ENCODE results near the gene DHODH.
"Not testable (repeated sequence)": the region's sequence is repeated elsewhere in the genome, so short reads cannot be mapped to it uniquely, and the experiment has no call there.

The DHODH gene

GRCh38 chr16:71974068-71974818 lies 34.3 kb upstream of the DHODH start:
- H3K36me3 ChIP-seq (ENCODE audit: control insufficient read depth in 1 of 2, insufficient read depth in 2 of 2, low read length in 2 of 2) = no peaks in the 10 kb centered on the region
- H3K27ac ChIP-seq (ENCODE audit: low read depth, low read length) = no peak overlapping the region
- H3K9me3 ChIP-seq (ENCODE audit: control insufficient read depth in 1 of 2, low read length in 2 of 2) = no peaks in the 10 kb centered on the region
- no peak overlapping the region for H3K4me3 ChIP-seq (ENCODE audit: low read depth in 1 of 2, low read length in 2 of 2)
- no peak overlapping the region for H3K9ac ChIP-seq (ENCODE audit: low read depth in 1 of 2, low read length in 2 of 2)
- H3K4me1 ChIP-seq (ENCODE audit: control insufficient read depth in 1 of 2, insufficient read depth in 2 of 2, low read length in 2 of 2) = no peaks in the 10 kb centered on the region
- no peaks in the 10 kb centered on the region for H3K27me3 ChIP-seq (ENCODE audit: control insufficient read depth in 1 of 2, insufficient read depth in 2 of 2, low read length in 2 of 2)

GRCh38 chr16:71985262-71985974 lies 23.1 kb upstream of the DHODH start:
- H3K27ac ChIP-seq (ENCODE audit: low read depth, low read length) = no peak overlapping the region
- H3K27me3 ChIP-seq (ENCODE audit: control insufficient read depth in 1 of 2, insufficient read depth in 2 of 2, low read length in 2 of 2) = no peaks in the 10 kb centered on the region

DNA sequence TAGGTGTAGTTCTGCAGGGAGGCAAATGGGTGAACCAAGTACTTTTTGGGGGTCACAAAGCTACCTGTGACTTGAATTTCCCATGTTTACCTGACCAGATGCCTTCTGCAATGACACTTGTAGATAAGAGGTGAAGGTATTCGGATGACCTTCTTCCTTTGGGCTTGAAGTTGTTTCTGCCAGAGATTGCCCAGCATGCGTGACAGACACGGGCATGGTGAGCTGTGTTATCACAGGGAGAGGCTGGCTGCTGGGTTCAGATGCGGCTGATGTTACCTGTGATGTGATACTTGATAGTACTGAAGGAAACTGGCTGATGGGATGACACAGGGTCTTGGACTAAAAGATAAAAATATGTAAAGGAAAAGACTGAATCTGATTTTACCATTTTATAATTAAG lies 22.4 kb upstream of the DHODH start:
- Histone ChIP-seq H3K27me3 (ENCODE audit: control insufficient read depth in 1 of 2, insufficient read depth in 2 of 2, low read length in 2 of 2) (no peaks in the 10 kb centered on the region), H3K4me1 (ENCODE audit: control insufficient read depth in 1 of 2, insufficient read depth in 2 of 2, low read length in 2 of 2) (no peaks in the 10 kb centered on the region), H3K4me3 (ENCODE audit: low read depth in 1 of 2, low read length in 2 of 2) (no peak overlapping the region), H3K36me3 (ENCODE audit: control insufficient read depth in 1 of 2, insufficient read depth in 2 of 2, low read length in 2 of 2) (no peaks in the 10 kb centered on the region), H3K9me3 (ENCODE audit: control insufficient read depth in 1 of 2, low read length in 2 of 2) (no peaks in the 10 kb centered on the region), H3K9ac (ENCODE audit: low read depth in 1 of 2, low read length in 2 of 2) (no peak overlapping the region), H3K27ac (ENCODE audit: low read depth, low read length) (no peak overlapping the region)

More at GRCh38 chr16:71985262-71985974, 23.1 kb upstream of the DHODH start:
- Histone ChIP-seq H3K9ac (ENCODE audit: low read depth in 1 of 2, low read length in 2 of 2) (no peak overlapping the region), H3K4me1 (ENCODE audit: control insufficient read depth in 1 of 2, insufficient read depth in 2 of 2, low read length in 2 of 2) (no peaks in the 10 kb centered on the region), H3K36me3 (ENCODE audit: control insufficient read depth in 1 of 2, insufficient read depth in 2 of 2, low read length in 2 of 2) (no peaks in the 10 kb centered on the region), H3K9me3 (ENCODE audit: control insufficient read depth in 1 of 2, low read length in 2 of 2) (no peaks in the 10 kb centered on the region), H3K4me3 (ENCODE audit: low read depth in 1 of 2, low read length in 2 of 2) (no peak overlapping the region)

- H3K27ac ChIP-seq (ENCODE audit: low read depth, low read length) = no peak overlapping the region
- H3K27me3 ChIP-seq (ENCODE audit: control insufficient read depth in 1 of 2, insufficient read depth in 2 of 2, low read length in 2 of 2) = no peaks in the 10 kb centered on the region
- H3K36me3 ChIP-seq (ENCODE audit: control insufficient read depth in 1 of 2, insufficient read depth in 2 of 2, low read length in 2 of 2) = no peaks in the 10 kb centered on the region
- no peak overlapping the region for H3K9ac ChIP-seq (ENCODE audit: low read depth in 1 of 2, low read length in 2 of 2)
- H3K4me3 ChIP-seq (ENCODE audit: low read depth in 1 of 2, low read length in 2 of 2) = no peak overlapping the region
- no peaks in the 10 kb centered on the region for H3K9me3 ChIP-seq (ENCODE audit: control insufficient read depth in 1 of 2, low read length in 2 of 2)
- peaks cover 0 to 5% of the 10 kb centered on the region in 2 donors for H3K4me1 ChIP-seq (ENCODE audit: control insufficient read depth in 1 of 2, insufficient read depth in 2 of 2, low read length in 2 of 2)
Measured at GRCh38 chr16:71995038-71995437, 13.5 kb upstream of the DHODH start.

DNA sequence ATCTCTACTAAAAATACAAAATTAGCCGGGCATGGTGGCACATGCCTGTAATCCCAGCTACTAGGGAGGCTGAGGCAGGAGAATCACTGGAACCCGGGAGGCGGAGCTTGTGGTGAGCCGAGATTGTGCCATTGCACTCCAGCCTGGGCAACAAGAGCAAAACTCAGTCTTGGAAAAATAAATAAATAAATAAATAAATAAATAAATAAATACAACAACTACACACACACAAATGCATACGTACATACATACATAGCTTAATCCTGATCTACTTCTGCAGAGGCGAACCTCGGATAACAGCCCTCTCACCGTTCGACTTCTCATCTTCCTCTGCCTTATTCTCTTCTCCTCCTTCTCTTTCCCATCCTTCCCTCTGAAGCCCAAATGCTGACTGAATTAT lies 11.0 kb upstream of the DHODH start:
- not testable (repeated sequence) for H3K27ac ChIP-seq (ENCODE audit: low read depth, low read length); H3K36me3 ChIP-seq (ENCODE audit: control insufficient read depth in 1 of 2, insufficient read depth in 2 of 2, low read length in 2 of 2); H3K9ac ChIP-seq (ENCODE audit: low read depth in 1 of 2, low read length in 2 of 2); H3K27me3 ChIP-seq (ENCODE audit: control insufficient read depth in 1 of 2, insufficient read depth in 2 of 2, low read length in 2 of 2); H3K9me3 ChIP-seq (ENCODE audit: control insufficient read depth in 1 of 2, low read length in 2 of 2); H3K4me1 ChIP-seq (ENCODE audit: control insufficient read depth in 1 of 2, insufficient read depth in 2 of 2, low read length in 2 of 2); H3K4me3 ChIP-seq (ENCODE audit: low read depth in 1 of 2, low read length in 2 of 2)

GRCh38 chr16:72001180-72001874 lies 7.2 kb upstream of the DHODH start:
- no peaks in the 10 kb centered on the region for H3K36me3 ChIP-seq (ENCODE audit: control insufficient read depth in 1 of 2, insufficient read depth in 2 of 2, low read length in 2 of 2)
- H3K27ac ChIP-seq (ENCODE audit: low read depth, low read length) = no peak overlapping the region
- no peak overlapping the region for H3K4me3 ChIP-seq (ENCODE audit: low read depth in 1 of 2, low read length in 2 of 2)
- H3K9ac ChIP-seq (ENCODE audit: low read depth in 1 of 2, low read length in 2 of 2) = no peak overlapping the region
- peaks cover 0 to 5% of the 10 kb centered on the region in 2 donors for H3K4me1 ChIP-seq (ENCODE audit: control insufficient read depth in 1 of 2, insufficient read depth in 2 of 2, low read length in 2 of 2)
- no peaks in the 10 kb centered on the region for H3K27me3 ChIP-seq (ENCODE audit: control insufficient read depth in 1 of 2, insufficient read depth in 2 of 2, low read length in 2 of 2)
- H3K9me3 ChIP-seq (ENCODE audit: control insufficient read depth in 1 of 2, low read length in 2 of 2) = no peaks in the 10 kb centered on the region

DNA sequence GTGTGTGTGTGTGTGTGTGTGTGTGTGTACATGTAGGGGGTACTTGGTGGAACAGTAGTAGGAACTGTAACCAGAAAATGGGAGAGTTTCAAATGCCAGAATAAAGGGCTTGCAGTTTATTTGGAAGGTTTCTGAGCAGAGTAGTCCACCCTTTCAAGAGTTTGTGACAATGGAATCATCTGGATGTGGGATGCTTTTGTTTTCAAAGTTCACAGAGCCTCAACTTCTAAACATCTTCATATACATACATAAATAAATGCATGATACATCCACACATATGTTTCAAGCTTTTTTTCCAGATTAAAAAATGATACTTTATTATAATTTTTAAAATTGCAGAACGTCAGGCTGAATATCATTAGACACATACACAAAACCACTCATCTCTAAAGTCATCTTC lies 5.9 kb upstream of the DHODH start:
- no peak overlapping the region for H3K9ac ChIP-seq (ENCODE audit: low read depth in 1 of 2, low read length in 2 of 2)
- no peak overlapping the region for H3K4me3 ChIP-seq (ENCODE audit: low read depth in 1 of 2, low read length in 2 of 2)
- peaks cover 0 to 5% of the 10 kb centered on the region in 2 donors for H3K4me1 ChIP-seq (ENCODE audit: control insufficient read depth in 1 of 2, insufficient read depth in 2 of 2, low read length in 2 of 2)
- H3K36me3 ChIP-seq (ENCODE audit: control insufficient read depth in 1 of 2, insufficient read depth in 2 of 2, low read length in 2 of 2) = no peaks in the 10 kb centered on the region
- H3K27me3 ChIP-seq (ENCODE audit: control insufficient read depth in 1 of 2, insufficient read depth in 2 of 2, low read length in 2 of 2) = no peaks in the 10 kb centered on the region
- H3K9me3 ChIP-seq (ENCODE audit: control insufficient read depth in 1 of 2, low read length in 2 of 2) = no peaks in the 10 kb centered on the region
- H3K27ac ChIP-seq (ENCODE audit: low read depth, low read length) = no peak overlapping the region

GRCh38 chr16:72008065-72008423 lies 500 bp upstream of the DHODH start:
- not testable (repeated sequence) for H3K27ac ChIP-seq (ENCODE audit: low read depth, low read length)

DNA sequence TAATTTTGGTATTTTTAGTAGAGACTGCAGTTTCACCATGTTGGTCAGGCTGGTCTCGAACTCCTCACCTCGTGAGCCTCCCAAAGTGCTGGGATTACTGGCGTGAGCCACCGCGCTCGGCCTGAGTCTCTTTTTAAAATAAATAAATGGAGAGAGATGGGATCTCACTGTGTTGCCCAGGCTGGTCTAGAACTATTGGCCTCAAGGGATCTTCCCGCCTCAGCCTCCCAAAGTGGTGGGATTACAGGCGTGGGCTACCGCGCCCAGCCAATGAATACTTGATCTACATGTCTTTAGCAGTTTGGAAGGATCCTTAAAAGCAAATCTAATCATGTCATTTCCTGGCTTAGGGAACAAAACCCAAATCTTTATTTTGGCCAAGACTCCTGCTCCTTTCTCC lies 1.2 kb downstream of the DHODH start:
- peaks cover 3 to 9% of the 10 kb centered on the region in 2 donors for H3K4me1 ChIP-seq (ENCODE audit: control insufficient read depth in 1 of 2, insufficient read depth in 2 of 2, low read length in 2 of 2)
- H3K27me3 ChIP-seq (ENCODE audit: control insufficient read depth in 1 of 2, insufficient read depth in 2 of 2, low read length in 2 of 2) = no peaks in the 10 kb centered on the region
- no peak overlapping the region for H3K4me3 ChIP-seq (ENCODE audit: low read depth in 1 of 2, low read length in 2 of 2)
- no peak overlapping the region for H3K9ac ChIP-seq (ENCODE audit: low read depth in 1 of 2, low read length in 2 of 2)
- no peak overlapping the region for H3K27ac ChIP-seq (ENCODE audit: low read depth, low read length)
- peaks cover 0 to 3% of the 10 kb centered on the region in 2 donors for H3K36me3 ChIP-seq (ENCODE audit: control insufficient read depth in 1 of 2, insufficient read depth in 2 of 2, low read length in 2 of 2)
- no peaks in the 10 kb centered on the region for H3K9me3 ChIP-seq (ENCODE audit: control insufficient read depth in 1 of 2, low read length in 2 of 2)

More at GRCh38 chr16:72008065-72008423, 500 bp upstream of the DHODH start:
- H3K27me3 ChIP-seq (ENCODE audit: control insufficient read depth in 1 of 2, insufficient read depth in 2 of 2, low read length in 2 of 2); H3K36me3 ChIP-seq (ENCODE audit: control insufficient read depth in 1 of 2, insufficient read depth in 2 of 2, low read length in 2 of 2); H3K9me3 ChIP-seq (ENCODE audit: control insufficient read depth in 1 of 2, low read length in 2 of 2); H3K9ac ChIP-seq (ENCODE audit: low read depth in 1 of 2, low read length in 2 of 2); H3K4me1 ChIP-seq (ENCODE audit: control insufficient read depth in 1 of 2, insufficient read depth in 2 of 2, low read length in 2 of 2): not testable (repeated sequence)
- peak overlapping the region in 1 of 2 donors; percentile 26 for H3K4me3 ChIP-seq (ENCODE audit: low read depth in 1 of 2, low read length in 2 of 2)

DNA sequence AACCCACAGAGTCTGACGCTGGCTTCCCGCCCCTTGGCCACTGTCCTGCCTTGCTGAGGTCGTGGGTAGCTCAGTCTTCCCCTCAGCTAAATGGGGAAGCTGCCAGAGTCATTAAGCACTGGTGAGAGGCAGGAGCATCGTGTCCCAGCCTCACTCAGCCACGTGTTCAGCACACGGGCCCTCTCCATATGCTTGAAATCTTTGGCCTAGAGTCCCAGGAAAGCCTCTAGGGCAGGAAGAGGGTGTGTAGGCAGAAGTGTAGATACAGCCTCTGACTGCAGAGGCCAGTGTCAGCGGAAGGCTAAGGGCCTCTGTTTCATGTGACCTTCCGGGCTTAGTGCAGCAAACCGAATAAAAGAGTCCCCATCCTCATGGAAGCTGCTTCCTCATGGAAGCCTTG lies 4.1 kb downstream of the DHODH start:
- Histone ChIP-seq H3K9me3 (ENCODE audit: control insufficient read depth in 1 of 2, low read length in 2 of 2) (no peaks in the 10 kb centered on the region), H3K36me3 (ENCODE audit: control insufficient read depth in 1 of 2, insufficient read depth in 2 of 2, low read length in 2 of 2) (peaks cover 0 to 15% of the 10 kb centered on the region in 2 donors), H3K27ac (ENCODE audit: low read depth, low read length) (no peak overlapping the region), H3K27me3 (ENCODE audit: control insufficient read depth in 1 of 2, insufficient read depth in 2 of 2, low read length in 2 of 2) (no peaks in the 10 kb centered on the region), H3K9ac (ENCODE audit: low read depth in 1 of 2, low read length in 2 of 2) (no peak overlapping the region), H3K4me3 (ENCODE audit: low read depth in 1 of 2, low read length in 2 of 2) (no peak overlapping the region), H3K4me1 (ENCODE audit: control insufficient read depth in 1 of 2, insufficient read depth in 2 of 2, low read length in 2 of 2) (peaks cover 3 to 9% of the 10 kb centered on the region in 2 donors)
